22Rv1 (cell line): ENCODE data around the gene ACTMAP.
"Not testable (repeated sequence)": the region's sequence is repeated elsewhere in the genome, so short reads cannot be mapped to it uniquely, and the experiment has no call there.

Source experiments
- H3K27ac ChIP-seq: fragments of 450-650 bp; 2 replicates; pipeline ENCODE4 v1.5.1; 2017
- CTCF ChIP-seq: fragments of 450-650 bp; IDR thresholded peaks from 2 replicates; pipeline ENCODE4 v1.5.1; 2017; ENCODE audit warnings: mild to moderate bottlenecking
- ZFX ChIP-seq: fragments of 450-650 bp; IDR thresholded peaks from 2 replicates; pipeline ENCODE4 v1.6.1; 2017; ENCODE audit warnings: antibody characterized with exemption, borderline replicate concordance

Gene ACTMAP

GRCh38 chr19:40791996-40792395 is 41.7 kb upstream of the ACTMAP start:
- TF ChIP-seq CTCF, result no peak
- no peak for TF ChIP-seq ZFX
- no peak overlapping the region for H3K27ac ChIP-seq

- TF ChIP-seq CTCF, result no peak
- TF ChIP-seq ZFX, result no peak
- H3K27ac ChIP-seq, result no peak overlapping the region
Measured at GRCh38 chr19:40791349-40791748, 41.1 kb upstream of the ACTMAP start.

GRCh38 chr19:40786060-40787037 is 36.1 kb upstream of the ACTMAP start:
- no peak overlapping the region for H3K27ac ChIP-seq
- no peak for TF ChIP-seq ZFX
- no peak for TF ChIP-seq CTCF

- H3K27ac ChIP-seq, result no peak overlapping the region
- no peak for TF ChIP-seq ZFX
- no peak for TF ChIP-seq CTCF
Measured at GRCh38 chr19:40785526-40785925, 35.2 kb upstream of the ACTMAP start.

- H3K27ac ChIP-seq, result not testable (repeated sequence)
Measured at GRCh38 chr19:40784146-40784545, 33.9 kb upstream of the ACTMAP start.

- TF ChIP-seq ZFX, result no peak
- TF ChIP-seq CTCF, result no peak
- H3K27ac ChIP-seq, result no peak overlapping the region
Measured at GRCh38 chr19:40783711-40784110, 33.4 kb upstream of the ACTMAP start.

- no peak overlapping the region for H3K27ac ChIP-seq
- TF ChIP-seq CTCF, result no peak
- no peak for TF ChIP-seq ZFX
Measured at GRCh38 chr19:40781140-40781539, 30.9 kb upstream of the ACTMAP start.

- no peak overlapping the region for H3K27ac ChIP-seq
- TF ChIP-seq CTCF (no peak), ZFX (no peak)
Measured at GRCh38 chr19:40780582-40780981, 30.3 kb upstream of the ACTMAP start.
